ENCODE data around the gene NTPCR. TPM values are rescaled to one million over a fixed set of nuclear protein-coding genes. Genes with fewer than 3 reads are reported as not detected.

Gene NTPCR
- total RNA-seq, 1 experiment from 2014 or later = 34.2 TPM

DNA sequence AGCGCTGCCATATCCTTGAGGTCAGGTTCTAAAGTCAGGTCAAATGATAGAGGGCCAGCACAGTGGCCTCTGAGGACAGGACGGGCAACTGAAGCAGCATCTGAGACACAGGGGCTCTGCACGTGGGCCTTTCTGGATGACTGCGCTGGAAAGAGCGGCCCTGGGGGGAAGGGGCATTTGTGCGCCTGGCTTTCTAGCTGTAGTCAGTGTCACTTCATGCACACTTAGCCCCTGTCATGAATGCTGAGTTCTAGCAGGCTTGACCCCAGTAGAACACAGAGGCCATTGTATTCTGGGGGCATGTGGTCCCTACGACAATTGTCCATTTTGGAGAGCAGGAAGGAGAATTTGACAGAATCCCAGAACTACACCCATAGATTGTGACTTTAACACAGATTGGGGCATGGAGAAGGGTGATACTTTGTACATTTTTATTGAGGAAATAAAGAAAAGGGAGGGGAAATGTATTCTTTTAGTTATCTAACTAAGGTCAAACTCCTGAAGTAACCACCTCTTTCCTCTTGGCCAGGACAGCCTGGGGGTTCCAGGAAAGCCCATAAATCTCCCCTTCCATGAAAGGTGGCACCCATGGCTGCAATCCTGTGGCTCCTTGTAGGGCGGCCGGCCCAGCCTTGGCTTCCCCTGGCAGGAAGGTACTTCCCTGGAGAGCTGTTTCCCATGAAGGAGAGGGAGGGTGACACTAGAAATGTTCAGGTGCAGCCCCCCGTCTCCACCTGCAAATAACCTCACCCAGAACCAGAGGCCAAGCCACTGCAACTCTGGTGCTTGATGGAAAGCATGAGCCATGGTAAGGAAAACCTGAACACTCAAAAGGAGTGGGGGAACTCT lies 34.4 kb downstream of the NTPCR start:
- intact Hi-C loops (cut with micrococcal nuclease) = no loop called here
- no peak overlapping the region for H3K4me2 ChIP-seq (ENCODE audit: low read length)
- H3K4me1 ChIP-seq (ENCODE audit: control insufficient read depth in 1 of 2, insufficient read depth in 2 of 2, low read length in 2 of 2) = peaks cover 5 to 8% of the 10 kb centered on the region in 2 experiments; a peak in 1 of 4 replicates
- TF ChIP-seq RAD21 (IDR thresholded peaks at IDR 0.05; ENCODE audit: low read depth) (no peak), SRF (IDR thresholded peaks at IDR 0.05; ENCODE audit: low read depth) (no peak), EZH2phosphoT487 (IDR thresholded peaks at IDR 0.05; ENCODE audit: borderline replicate concordance) (no peak), TCF7L2 (IDR thresholded peaks at IDR 0.05; ENCODE audit: borderline replicate concordance, extremely low read depth, insufficient read depth, insufficient read length) (no peak), YY1 (IDR thresholded peaks at IDR 0.05; ENCODE audit: extremely low read depth, insufficient replicate concordance, low read depth, low read length) (no peak), POLR2AphosphoS5 (IDR thresholded peaks at IDR 0.05; ENCODE audit: low read depth, low read length) (no peak), CEBPB (IDR thresholded peaks at IDR 0.05; ENCODE audit: low read depth) (no peak), POLR2A (IDR thresholded peaks at IDR 0.05; ENCODE audit: borderline replicate concordance, extremely low read depth, insufficient read depth, insufficient read length) (no peak)
- TF ChIP-seq, protein P1, sequence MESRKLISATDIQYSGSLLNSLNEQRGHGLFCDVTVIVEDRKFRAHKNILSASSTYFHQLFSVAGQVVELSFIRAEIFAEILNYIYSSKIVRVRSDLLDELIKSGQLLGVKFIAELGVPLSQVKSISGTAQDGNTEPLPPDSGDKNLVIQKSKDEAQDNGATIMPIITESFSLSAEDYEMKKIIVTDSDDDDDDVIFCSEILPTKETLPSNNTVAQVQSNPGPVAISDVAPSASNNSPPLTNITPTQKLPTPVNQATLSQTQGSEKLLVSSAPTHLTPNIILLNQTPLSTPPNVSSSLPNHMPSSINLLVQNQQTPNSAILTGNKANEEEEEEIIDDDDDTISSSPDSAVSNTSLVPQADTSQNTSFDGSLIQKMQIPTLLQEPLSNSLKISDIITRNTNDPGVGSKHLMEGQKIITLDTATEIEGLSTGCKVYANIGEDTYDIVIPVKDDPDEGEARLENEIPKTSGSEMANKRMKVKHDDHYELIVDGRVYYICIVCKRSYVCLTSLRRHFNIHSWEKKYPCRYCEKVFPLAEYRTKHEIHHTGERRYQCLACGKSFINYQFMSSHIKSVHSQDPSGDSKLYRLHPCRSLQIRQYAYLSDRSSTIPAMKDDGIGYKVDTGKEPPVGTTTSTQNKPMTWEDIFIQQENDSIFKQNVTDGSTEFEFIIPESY (IDR thresholded peaks at IDR 0.05; ENCODE audit: extremely low read depth, insufficient replicate concordance, low read length) = no peak
- TF ChIP-seq, protein P2, sequence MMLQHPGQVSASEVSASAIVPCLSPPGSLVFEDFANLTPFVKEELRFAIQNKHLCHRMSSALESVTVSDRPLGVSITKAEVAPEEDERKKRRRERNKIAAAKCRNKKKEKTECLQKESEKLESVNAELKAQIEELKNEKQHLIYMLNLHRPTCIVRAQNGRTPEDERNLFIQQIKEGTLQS (IDR thresholded peaks at IDR 0.05) = no peak
- CTCF ChIA-PET = no interaction called here
- no peak overlapping the region for H3K27ac ChIP-seq (ENCODE audit: low read depth, low read length)
- RAD21 ChIA-PET (ENCODE audit: low non-redundant PET in 1 of 2, low total read pairs in 2 of 2, uncharacterized antibody in 2 of 2, unreplicated experiment in 2 of 2) = no interaction called here
- BruUV-seq (replicated peaks) = no TSS peak
- no peaks in the 10 kb centered on the region for H4K20me1 ChIP-seq (ENCODE audit: insufficient read depth)
- no peak overlapping the region for H3K4me3 ChIP-seq (replicated peaks in 1 of 2; ENCODE audit: low read depth in 1 of 2, low read length in 2 of 2)
- H3K9me3 ChIP-seq (ENCODE audit: control insufficient read depth in 1 of 2, insufficient read depth in 1 of 2, low read depth in 1 of 2, low read length in 2 of 2) = no peaks in the 10 kb centered on the region
- no peak overlapping the region for H3K9ac ChIP-seq (ENCODE audit: low read length)
- no peak for DNase-seq (ENCODE audit: low read depth, low spot score)
- H3K36me3 ChIP-seq (ENCODE audit: control insufficient read depth in 1 of 2, insufficient read depth in 2 of 2, low read length in 2 of 2) = no peaks in the 10 kb centered on the region
- H2AFZ ChIP-seq (ENCODE audit: low read depth, low read length, poor library complexity, severe bottlenecking) = no peak overlapping the region
- no peaks in the 10 kb centered on the region for H3K9me2 ChIP-seq (ENCODE audit: insufficient read depth)
- POLR2A ChIA-PET = no interaction called here
- H3K79me2 ChIP-seq (ENCODE audit: insufficient read depth, low read length) = no peaks in the 10 kb centered on the region
- ATAC-seq = no peak
- H3K27me3 ChIP-seq (ENCODE audit: insufficient read depth, low read length) = no peaks in the 10 kb centered on the region

Measured in HCT116 (cell line).